BLaER1 treated with 17β-estradiol and CSF1 and Interleukin-3, amounts not matched to agents 10 nM and 100 nM (cell line): Measurements from ENCODE around the gene OLFM2.
"Not testable (repeated sequence)": the region's sequence is repeated elsewhere in the genome, so short reads cannot be mapped to it uniquely, and the experiment has no call there.

Experiments
- H3K27ac ChIP-seq, 11 experiments: shearing (Covaris generic); formaldehyde crosslinking; 2 replicates each; pipeline ENCODE4 v1.8.1; 2022
- H3K27me3 ChIP-seq, 11 experiments: shearing (Covaris generic); formaldehyde crosslinking; 2 replicates each; pipeline ENCODE4 v1.8.1; 2022
- H3K36me3 ChIP-seq, 11 experiments: shearing (Covaris generic); formaldehyde crosslinking; 2 replicates each; pipeline ENCODE4 v1.8.1; 2022
- H3K4me1 ChIP-seq, 10 experiments: shearing (Covaris generic); formaldehyde crosslinking; 2 replicates each; pipeline ENCODE4 v1.8.1; 2022
- H3K4me2 ChIP-seq, 11 experiments: shearing (Covaris generic); formaldehyde crosslinking; 2 replicates each; pipeline ENCODE4 v1.8.1; 2022
- H3K4me3 ChIP-seq, 10 experiments: shearing (Covaris generic); formaldehyde crosslinking; 2 replicates each; pipeline ENCODE4 v1.8.1; 2022
- H3K9ac ChIP-seq, 11 experiments: shearing (Covaris generic); formaldehyde crosslinking; 2 replicates each; pipeline ENCODE4 v1.8.1; 2022
- H3K9me3 ChIP-seq, 11 experiments: shearing (Covaris generic); formaldehyde crosslinking; replicated peaks in 1 of 11; 2 replicates each; pipeline ENCODE4 v1.8.1; 2022
- H4K20me1 ChIP-seq, 11 experiments: shearing (Covaris generic); formaldehyde crosslinking; 2 replicates each; pipeline ENCODE4 v1.8.1; 2022
- Cebpa-rat ChIP-seq, 11 experiments: shearing (Covaris generic); IDR thresholded peaks; 2 replicates each; pipeline ENCODE4 v1.8.1; 2022

The OLFM2 gene

DNA sequence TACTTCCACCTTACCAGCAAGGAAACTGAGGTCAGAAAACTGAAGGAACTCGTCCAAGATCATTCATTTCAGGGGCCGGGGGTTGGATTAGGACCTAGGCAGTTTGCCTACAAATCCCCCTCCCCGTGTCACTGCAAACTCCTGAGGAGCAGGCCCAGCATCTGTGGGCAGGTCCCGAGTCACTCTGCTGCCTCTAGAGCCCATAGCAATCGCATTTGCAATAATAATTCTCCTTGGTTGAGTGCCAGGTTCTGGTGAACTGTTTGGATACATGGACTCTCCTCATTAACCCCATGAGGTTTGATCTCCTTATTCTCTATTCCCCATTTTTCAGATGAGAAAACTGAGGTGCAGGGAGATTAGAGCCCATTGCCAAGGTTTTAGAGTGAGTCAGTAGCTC lies 100.3 kb downstream of the OLFM2 start:
- peak overlapping the region in 9 of 11 experiments; percentile 69 to 84 (median 80); a peak in 14 of 22 replicates for H3K27ac ChIP-seq
- no peak for TF ChIP-seq Cebpa-rat (IDR thresholded peaks at IDR 0.05)

DNA sequence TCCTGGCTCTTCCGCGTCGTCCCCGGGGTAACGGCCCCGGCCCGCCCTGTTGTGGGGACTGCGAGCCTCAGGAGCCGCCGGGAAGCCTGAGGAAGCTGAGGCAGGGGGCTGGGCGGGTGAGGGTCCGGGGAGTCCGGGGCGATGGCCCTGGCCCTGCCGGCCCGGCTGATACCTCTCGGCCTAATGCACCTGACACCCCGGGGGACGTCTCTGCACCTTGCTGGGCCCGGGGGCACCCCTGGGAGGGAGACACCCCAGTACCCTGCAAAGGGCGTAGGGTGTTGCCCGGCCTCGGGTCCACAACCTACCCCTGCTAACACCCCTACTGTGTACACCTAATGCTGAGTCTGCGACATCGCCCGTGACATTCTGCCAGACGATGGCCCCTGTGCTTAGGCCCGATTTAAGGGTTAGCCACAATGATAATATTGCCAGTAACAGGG lies 100.8 kb downstream of the OLFM2 start:
- Histone ChIP-seq H3K27me3 (no peaks in the 10 kb centered on the region), H3K27ac (peak overlapping the region; percentile 60 to 84 (median 80)), H3K4me3 (peak overlapping the region; percentile 80 to 98 (median 94)), H3K9me3 (no peaks in the 10 kb centered on the region), H3K4me1 (peaks cover 12 to 25% (median 19%) of the 10 kb centered on the region in 10 experiments), H3K36me3 (peaks cover 35 to 64% (median 48%) of the 10 kb centered on the region in 11 experiments), H4K20me1 (peaks cover 0 to 61% (median 17%) of the 10 kb centered on the region in 11 experiments; a peak in 18 of 22 replicates), H3K9ac (peak overlapping the region; percentile 85 to 94 (median 89)), H3K4me2 (peak overlapping the region; percentile 90 to 98 (median 95))
- no peak for TF ChIP-seq Cebpa-rat (IDR thresholded peaks at IDR 0.05)

More for the DNA sequence above, 100.3 kb downstream of the OLFM2 start:
- Histone ChIP-seq H3K9ac (peak overlapping the region; percentile 85 to 94 (median 89)), H3K4me1 (peaks cover 12 to 25% (median 19%) of the 10 kb centered on the region in 10 experiments), H3K27me3 (no peaks in the 10 kb centered on the region), H3K4me2 (peak overlapping the region; percentile 90 to 98 (median 95)), H4K20me1 (peaks cover 0 to 61% (median 17%) of the 10 kb centered on the region in 11 experiments; a peak in 17 of 22 replicates), H3K9me3 (no peaks in the 10 kb centered on the region), H3K36me3 (peaks cover 35 to 64% (median 48%) of the 10 kb centered on the region in 11 experiments), H3K4me3 (peak overlapping the region; percentile 80 to 98 (median 94))

DNA sequence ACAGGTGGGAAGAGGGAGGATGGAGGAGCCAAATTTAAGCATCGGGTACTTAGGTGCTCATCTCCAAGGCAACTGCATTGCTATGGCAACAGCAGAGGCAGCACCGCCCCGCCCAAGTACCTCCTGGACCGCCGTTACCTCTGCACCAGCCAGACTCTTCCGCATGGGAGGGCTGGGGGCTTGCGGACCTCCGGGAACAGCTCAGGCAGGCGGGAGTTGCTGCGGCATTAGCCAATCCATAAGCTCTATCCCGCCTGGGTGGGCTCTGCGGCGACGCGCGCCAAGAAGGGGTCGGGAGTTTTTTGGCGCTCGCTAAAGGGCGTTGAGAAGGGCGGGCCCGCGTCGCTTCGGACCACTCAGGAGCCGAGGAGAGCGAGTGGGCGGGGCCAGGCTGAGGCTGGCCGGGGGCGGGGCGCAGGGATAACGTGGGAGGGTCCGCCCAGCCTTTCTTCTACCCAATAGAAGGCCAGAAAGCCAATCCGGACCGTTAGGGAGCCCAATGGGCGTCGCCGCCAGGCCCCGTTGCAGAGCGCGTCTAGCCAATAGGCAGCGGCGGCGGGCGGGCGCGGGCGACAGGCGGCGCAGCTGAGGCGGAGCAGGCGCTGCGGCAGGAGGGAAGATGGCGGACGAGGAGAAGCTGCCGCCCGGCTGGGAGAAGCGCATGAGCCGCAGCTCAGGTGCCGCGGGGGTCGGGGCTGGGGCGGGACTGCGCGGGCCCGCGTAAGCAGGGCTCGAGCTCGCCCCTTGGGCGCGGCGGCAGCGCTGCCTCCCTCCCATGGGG lies 101.4 kb downstream of the OLFM2 start, which contains the start of gene PIN1:
Gene PIN1, plus strand, starts transcription at position 593 of the 781 bp plus-strand sequence. Its CDS starts 27 bp downstream, at position 620.
- peak within 1 kb of the TSS; percentile 85 to 94 (median 89) for H3K9ac ChIP-seq
- peaks cover 13 to 25% (median 20%) of the 10 kb centered on the region in 10 experiments for H3K4me1 ChIP-seq
- H3K36me3 ChIP-seq: peaks cover 35 to 64% (median 48%) of the 10 kb centered on the region in 11 experiments
- peak within 1 kb of the TSS; percentile 90 to 98 (median 95) for H3K4me2 ChIP-seq
- H3K27ac ChIP-seq: peak within 1 kb of the TSS; percentile 60 to 84 (median 80)
- peak within 1 kb of the TSS; percentile 80 to 98 (median 94) for H3K4me3 ChIP-seq
- no peak for TF ChIP-seq Cebpa-rat (IDR thresholded peaks at IDR 0.05)
- no peaks in the 10 kb centered on the region for H3K9me3 ChIP-seq
- H4K20me1 ChIP-seq: peaks cover 3 to 61% (median 23%) of the 10 kb centered on the region in 11 experiments; a peak in 19 of 22 replicates
- no peaks in the 10 kb centered on the region for H3K27me3 ChIP-seq

DNA sequence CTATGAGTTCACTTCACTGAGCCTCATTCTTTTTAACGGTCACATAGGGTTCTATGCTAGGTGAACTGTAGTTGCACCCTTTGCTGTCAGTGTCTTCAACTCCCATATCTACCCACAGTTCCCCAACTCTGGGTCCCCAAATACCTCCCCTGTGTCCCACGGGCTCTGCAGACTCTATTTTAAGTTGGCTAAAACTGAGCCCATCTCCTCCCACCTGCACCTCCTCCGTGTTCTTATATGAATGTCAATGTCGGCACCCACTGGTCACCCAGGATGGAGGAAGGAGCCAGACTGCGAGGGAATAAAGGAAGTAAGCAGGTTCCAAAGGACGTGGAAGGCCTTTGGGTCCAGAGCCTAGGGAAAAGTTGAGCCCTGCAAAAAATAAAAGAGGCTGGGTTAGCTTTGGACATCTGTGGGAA lies 102.0 kb downstream of the OLFM2 start:
- H3K4me3 ChIP-seq: peak overlapping the region; percentile 80 to 98 (median 94)
- H3K27ac ChIP-seq: peak overlapping the region in 9 of 11 experiments; percentile 24 to 68 (median 44); a peak in 10 of 22 replicates
- peaks cover 9 to 66% (median 29%) of the 10 kb centered on the region in 11 experiments; a peak in 18 of 22 replicates for H4K20me1 ChIP-seq
- peaks cover 35 to 64% (median 48%) of the 10 kb centered on the region in 11 experiments for H3K36me3 ChIP-seq
- H3K27me3 ChIP-seq: no peaks in the 10 kb centered on the region
- no peaks in the 10 kb centered on the region for H3K9me3 ChIP-seq
- H3K9ac ChIP-seq: peak overlapping the region in 9 of 11 experiments; percentile 57 to 90 (median 70); a peak in 16 of 22 replicates
- peaks cover 19 to 31% (median 26%) of the 10 kb centered on the region in 10 experiments for H3K4me1 ChIP-seq
- H3K4me2 ChIP-seq: peak overlapping the region in 9 of 11 experiments; percentile 22 to 62 (median 49); a peak in 17 of 22 replicates
- TF ChIP-seq Cebpa-rat (IDR thresholded peaks at IDR 0.05): no peak

DNA sequence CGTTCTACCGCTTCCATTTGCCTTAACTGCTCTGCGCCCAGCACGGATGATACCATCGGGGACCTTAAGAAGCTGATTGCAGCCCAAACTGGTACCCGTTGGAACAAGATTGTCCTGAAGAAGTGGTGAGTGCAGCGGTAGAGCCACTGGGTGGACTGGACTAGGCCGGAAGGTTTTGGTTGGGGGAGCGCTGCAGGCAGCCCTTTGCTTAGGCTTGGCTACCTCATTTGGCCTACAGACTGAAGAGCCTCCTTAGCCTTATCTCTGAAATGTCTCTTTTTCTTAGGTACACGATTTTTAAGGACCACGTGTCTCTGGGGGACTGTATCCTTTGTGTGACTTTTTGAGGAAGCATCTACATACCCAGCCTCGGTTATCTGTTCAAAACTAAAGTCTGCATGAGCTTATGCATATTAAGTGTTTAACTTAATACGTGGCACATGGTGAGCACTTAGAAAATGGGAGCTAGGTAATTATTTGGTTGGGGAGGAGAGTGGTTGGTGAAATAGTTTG lies 107.7 kb downstream of the OLFM2 start:
- Histone ChIP-seq H3K27ac (peak overlapping the region; percentile 76 to 88 (median 83)), H3K9me3 (no peaks in the 10 kb centered on the region), H3K4me3 (peak overlapping the region; percentile 82 to 100 (median 93)), H3K27me3 (no peaks in the 10 kb centered on the region), H3K4me1 (peaks cover 31 to 41% (median 34%) of the 10 kb centered on the region in 10 experiments), H3K36me3 (peaks cover 28 to 75% (median 52%) of the 10 kb centered on the region in 11 experiments), H4K20me1 (peaks cover 17 to 76% (median 37%) of the 10 kb centered on the region in 11 experiments; a peak in 19 of 22 replicates), H3K4me2 (peak overlapping the region; percentile 84 to 100 (median 97)), H3K9ac (peak overlapping the region; percentile 87 to 95 (median 92))
- no peak for TF ChIP-seq Cebpa-rat (IDR thresholded peaks at IDR 0.05)

DNA sequence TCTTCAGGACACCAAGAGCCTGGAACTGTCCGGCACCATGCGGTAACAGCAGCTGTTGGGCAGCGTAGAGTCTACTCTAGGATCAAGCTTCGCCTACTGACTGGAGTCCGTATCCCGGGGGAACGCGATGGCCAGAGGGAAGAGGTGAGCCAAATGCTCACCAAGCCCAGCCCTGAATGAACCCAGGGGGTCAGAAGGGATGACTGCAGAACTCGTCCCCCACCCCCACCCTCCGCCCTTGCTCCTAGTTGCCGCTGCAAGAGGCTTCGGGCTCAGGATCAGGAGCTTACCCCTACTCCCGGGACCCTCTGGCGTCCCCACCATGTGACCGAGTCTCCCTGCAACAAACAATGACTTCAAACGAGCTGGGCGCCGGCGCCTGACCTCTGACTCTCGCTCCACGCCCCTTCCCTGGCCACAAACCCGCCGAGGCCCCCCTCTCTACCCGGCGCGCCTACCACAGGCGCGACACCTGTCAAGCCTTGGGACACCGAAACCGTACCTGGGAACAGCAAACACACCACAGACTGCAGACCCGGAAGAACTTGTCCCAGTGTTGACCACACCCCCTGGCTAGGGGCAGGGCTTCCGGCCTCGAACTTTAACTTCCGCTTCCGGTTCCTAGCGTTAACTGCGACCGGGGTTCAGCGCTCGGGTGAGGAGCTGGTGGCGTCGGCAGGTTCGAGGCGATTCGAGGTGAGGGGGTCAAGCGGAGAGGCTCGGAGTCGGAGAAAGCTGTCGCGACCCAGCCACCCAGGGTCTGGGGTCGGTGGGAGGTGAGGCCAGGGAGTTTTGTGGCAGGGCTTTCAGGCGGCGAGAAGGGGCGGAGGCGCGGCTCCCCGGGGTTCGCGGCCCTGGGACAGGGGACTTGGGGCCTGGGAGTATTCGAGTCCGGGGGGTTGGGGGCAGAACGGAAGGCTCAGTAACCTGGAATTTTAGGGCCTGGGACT lies 108.8 kb downstream of the OLFM2 start, which contains the start of gene UBL5:
Gene UBL5, plus strand, starts transcription at position 630 of the 950 bp plus-strand sequence. CDS start 420 bp downstream, outside the sequence.
- H3K27ac ChIP-seq: peak within 1 kb of the TSS; percentile 76 to 88 (median 83)
- H3K4me1 ChIP-seq: peaks cover 31 to 50% (median 41%) of the 10 kb centered on the region in 10 experiments
- no peak for TF ChIP-seq Cebpa-rat (IDR thresholded peaks at IDR 0.05)

DNA sequence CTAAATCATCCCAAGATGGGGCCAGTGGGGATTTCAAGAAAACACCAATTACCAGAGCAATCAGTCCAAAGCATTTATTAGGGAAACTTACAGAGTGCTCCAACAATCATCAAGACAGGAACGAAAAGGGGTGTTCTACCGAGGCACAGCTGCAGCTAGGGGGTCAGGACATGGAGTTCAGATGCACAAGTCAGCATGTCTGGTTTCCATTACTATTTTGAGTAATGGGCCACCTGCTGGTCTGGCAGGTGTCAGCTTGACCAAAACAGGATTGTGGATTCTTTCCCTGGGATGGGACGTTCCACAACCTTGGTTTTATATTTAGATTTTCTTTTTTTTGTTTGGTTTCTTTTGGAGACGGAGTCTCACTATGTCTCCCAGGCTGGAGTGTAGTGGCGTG lies 112.5 kb downstream of the OLFM2 start:
- no peak for TF ChIP-seq Cebpa-rat (IDR thresholded peaks at IDR 0.05)
- Histone ChIP-seq H3K36me3 (peaks cover under 1 to 40% (median 14%) of the 10 kb centered on the region in 11 experiments; a peak in 18 of 22 replicates), H3K9me3 (no peaks in the 10 kb centered on the region), H3K27me3 (no peaks in the 10 kb centered on the region), H3K4me2 (peak overlapping the region in 5 of 11 experiments; percentile 7 to 25 (median 15); a peak in 3 of 22 replicates), H3K4me3 (no peak overlapping the region), H4K20me1 (peaks cover 6 to 49% (median 27%) of the 10 kb centered on the region in 11 experiments; a peak in 18 of 22 replicates), H3K9ac (peak overlapping the region in 1 of 11 experiments; percentile 22; a peak in 1 of 22 replicates), H3K27ac (no peak overlapping the region), H3K4me1 (peaks cover 23 to 47% (median 37%) of the 10 kb centered on the region in 10 experiments)

More for the DNA sequence above, 108.8 kb downstream of the OLFM2 start, which contains the start of gene UBL5:
- Histone ChIP-seq H3K4me3 (peak within 1 kb of the TSS; percentile 82 to 100 (median 93)), H3K4me2 (peak within 1 kb of the TSS; percentile 84 to 100 (median 97)), H4K20me1 (peaks cover 17 to 84% (median 42%) of the 10 kb centered on the region in 11 experiments; a peak in 19 of 22 replicates), H3K36me3 (peaks cover 28 to 75% (median 47%) of the 10 kb centered on the region in 11 experiments), H3K9ac (peak within 1 kb of the TSS; percentile 87 to 95 (median 92)), H3K27me3 (no peaks in the 10 kb centered on the region), H3K9me3 (no peaks in the 10 kb centered on the region)

DNA sequence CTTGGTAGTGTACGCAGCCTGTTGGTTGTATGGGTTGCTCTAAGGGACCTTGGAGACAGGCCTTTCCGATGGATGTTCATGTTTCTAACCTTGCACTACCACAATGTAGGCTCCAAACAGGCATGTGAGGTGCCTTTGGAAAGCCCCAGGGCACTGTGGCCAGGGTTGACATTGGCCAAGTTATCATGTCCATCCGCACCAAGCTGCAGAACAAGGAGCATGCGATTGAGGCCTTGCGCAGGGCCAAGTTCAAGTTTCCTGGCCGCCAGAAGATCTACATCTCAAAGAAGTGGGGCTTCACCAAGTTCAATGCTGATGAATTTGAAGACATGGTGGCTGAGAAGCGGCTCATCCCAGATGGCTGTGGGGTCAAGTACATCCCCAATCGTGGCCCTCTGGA lies 116.3 kb downstream of the OLFM2 start:
- Histone ChIP-seq H3K27ac (peak overlapping the region in 9 of 11 experiments; percentile 15 to 61 (median 45); a peak in 15 of 22 replicates), H3K4me3 (peak overlapping the region; percentile 37 to 63 (median 54); a peak in 17 of 20 replicates), H4K20me1 (peaks cover 0 to 38% (median 9%) of the 10 kb centered on the region in 11 experiments; a peak in 10 of 22 replicates), H3K36me3 (peaks cover 17 to 49% (median 36%) of the 10 kb centered on the region in 11 experiments), H3K4me2 (peak overlapping the region; percentile 47 to 84 (median 78)), H3K9me3 (peaks cover 13 to 24% (median 22%) of the 10 kb centered on the region in 11 experiments), H3K4me1 (peaks cover 21 to 41% (median 35%) of the 10 kb centered on the region in 10 experiments), H3K9ac (peak overlapping the region in 8 of 11 experiments; percentile 37 to 73 (median 54); a peak in 12 of 22 replicates)
- not testable (repeated sequence) for H3K27me3 ChIP-seq
